MCF 10A (cell line): Measurements from ENCODE around the gene CHID1. TPM values are rescaled to one million over a fixed set of nuclear protein-coding genes. Genes with fewer than 3 reads are reported as not detected.

Experiments
- BruUV-seq: library from RNA; stranded (reverse); fragments of 400-500 nt; replicated peaks from 2 replicates; lab custom pipeline; 2021; lab: Mats Ljungman, UMichigan
- CTCF ChIA-PET: fragments of 300-600 bp; sonication (Branson Sonifier 250); formaldehyde crosslinking; extraction: SDS; loops from one replicate; lab custom pipeline; 2021; ENCODE audit warnings: antibody characterized with exemption, inconsistent platforms; lab: Yijun Ruan, JAX
- POLR2A ChIA-PET: fragments of 300-600, 350-650 bp; sonication (Branson Sonifier 250); formaldehyde crosslinking; extraction: SDS; loops from one replicate; lab custom pipeline; 2020; ENCODE audit warnings: antibody characterized with exemption, inconsistent platforms; lab: Yijun Ruan, JAX
- DNase-seq: peaks from one replicate; pipeline ENCODE4 v3.0.0-alpha.2; 2018; ENCODE audit not compliant: unreplicated experiment
- H3K27ac Mint-ChIP-seq: one replicate; pipeline ENCODE4 v1.8.0; 2022; ENCODE audit warnings: mild to moderate bottlenecking, low read depth, mixed read lengths; ENCODE audit not compliant: unreplicated experiment
- H3K27me3 Mint-ChIP-seq: one replicate; pipeline ENCODE4 v1.8.0; 2022; ENCODE audit warnings: mixed read lengths; ENCODE audit not compliant: insufficient read depth, unreplicated experiment
- H3K36me3 Mint-ChIP-seq: one replicate; pipeline ENCODE4 v1.8.0; 2022; ENCODE audit warnings: mild to moderate bottlenecking, moderate library complexity, mixed read lengths; ENCODE audit not compliant: insufficient read depth, unreplicated experiment
- H3K4me1 Mint-ChIP-seq: one replicate; pipeline ENCODE4 v1.8.0; 2022; ENCODE audit warnings: mixed read lengths; ENCODE audit not compliant: insufficient read depth, unreplicated experiment
- H3K4me3 Mint-ChIP-seq: one replicate; pipeline ENCODE4 v1.8.0; 2022; ENCODE audit warnings: mild to moderate bottlenecking, moderate library complexity, mixed read lengths; ENCODE audit not compliant: unreplicated experiment
- H3K9me3 Mint-ChIP-seq: one replicate; pipeline ENCODE4 v1.8.0; 2022; ENCODE audit warnings: mixed read lengths; ENCODE audit not compliant: unreplicated experiment
- intact Hi-C: fragments of 100-400 bp; cut with micrococcal nuclease; formaldehyde crosslinking; loops from 2 replicates; pipeline ENCODE4 v1.14.1; 2022
- total RNA-seq: library from RNA; stranded (reverse); gene quantifications from 2 replicates; pipeline ENCODE4 v1.2.3, GENCODE V29; 2022
- TF ChIP-seq, protein P1 (sequence below): fragments of 200-600 bp; IDR thresholded peaks from one replicate; pipeline ENCODE4 v1.8.0; 2022; ENCODE audit warnings: antibody characterized with exemption, mild to moderate bottlenecking; ENCODE audit not compliant: unreplicated experiment

The CHID1 gene
- total RNA-seq, 1 experiment from 2014 or later: 94.8 TPM

- no peaks in the 10 kb centered on the region for H3K9me3 Mint-ChIP-seq
- TF ChIP-seq, protein P1, sequence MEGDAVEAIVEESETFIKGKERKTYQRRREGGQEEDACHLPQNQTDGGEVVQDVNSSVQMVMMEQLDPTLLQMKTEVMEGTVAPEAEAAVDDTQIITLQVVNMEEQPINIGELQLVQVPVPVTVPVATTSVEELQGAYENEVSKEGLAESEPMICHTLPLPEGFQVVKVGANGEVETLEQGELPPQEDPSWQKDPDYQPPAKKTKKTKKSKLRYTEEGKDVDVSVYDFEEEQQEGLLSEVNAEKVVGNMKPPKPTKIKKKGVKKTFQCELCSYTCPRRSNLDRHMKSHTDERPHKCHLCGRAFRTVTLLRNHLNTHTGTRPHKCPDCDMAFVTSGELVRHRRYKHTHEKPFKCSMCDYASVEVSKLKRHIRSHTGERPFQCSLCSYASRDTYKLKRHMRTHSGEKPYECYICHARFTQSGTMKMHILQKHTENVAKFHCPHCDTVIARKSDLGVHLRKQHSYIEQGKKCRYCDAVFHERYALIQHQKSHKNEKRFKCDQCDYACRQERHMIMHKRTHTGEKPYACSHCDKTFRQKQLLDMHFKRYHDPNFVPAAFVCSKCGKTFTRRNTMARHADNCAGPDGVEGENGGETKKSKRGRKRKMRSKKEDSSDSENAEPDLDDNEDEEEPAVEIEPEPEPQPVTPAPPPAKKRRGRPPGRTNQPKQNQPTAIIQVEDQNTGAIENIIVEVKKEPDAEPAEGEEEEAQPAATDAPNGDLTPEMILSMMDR: no peak
- H3K27ac Mint-ChIP-seq: no peak overlapping the region
- H3K27me3 Mint-ChIP-seq: no peaks in the 10 kb centered on the region
- no peak for DNase-seq
- ChIA-PET CTCF (no interaction called here), POLR2A (interaction anchor here (1.6 kb wide), 1 partner anchor 14 kb away, joined by 5 read pairs; no protein-coding TSS in a partner anchor)
- BruUV-seq: no TSS peak
- intact Hi-C loops: no loop called here
- peaks cover 5% of the 10 kb centered on the region for H3K4me1 Mint-ChIP-seq
- peaks cover 36% of the 10 kb centered on the region for H3K36me3 Mint-ChIP-seq
- H3K4me3 Mint-ChIP-seq: no peak overlapping the region
Measured at GRCh38 chr11:826227-826621, 84.4 kb downstream of the CHID1 start.

- DNase-seq: no peak
- POLR2A ChIA-PET: interaction anchor here (0.6 to 2.0 kb wide), 6 partner anchors 9 to 1009 kb away, joined by 3 to 8 read pairs (median 4); partner anchors contain the start of gene RPLP2
- Mint-ChIP-seq H3K4me1 (peaks cover 5% of the 10 kb centered on the region), H3K36me3 (peaks cover 42% of the 10 kb centered on the region), H3K27ac (no peak overlapping the region), H3K4me3 (no peak overlapping the region), H3K27me3 (no peaks in the 10 kb centered on the region), H3K9me3 (no peaks in the 10 kb centered on the region)
- TF ChIP-seq, protein P1: no peak
- no TSS peak for BruUV-seq
- intact Hi-C loops: no loop called here
- CTCF ChIA-PET: interaction anchor here (0.6 kb wide), 1 partner anchor 12 kb away, joined by 3 read pairs; no protein-coding TSS in a partner anchor
Measured at GRCh38 chr11:825366-826226, 85.0 kb downstream of the CHID1 start.

DNA sequence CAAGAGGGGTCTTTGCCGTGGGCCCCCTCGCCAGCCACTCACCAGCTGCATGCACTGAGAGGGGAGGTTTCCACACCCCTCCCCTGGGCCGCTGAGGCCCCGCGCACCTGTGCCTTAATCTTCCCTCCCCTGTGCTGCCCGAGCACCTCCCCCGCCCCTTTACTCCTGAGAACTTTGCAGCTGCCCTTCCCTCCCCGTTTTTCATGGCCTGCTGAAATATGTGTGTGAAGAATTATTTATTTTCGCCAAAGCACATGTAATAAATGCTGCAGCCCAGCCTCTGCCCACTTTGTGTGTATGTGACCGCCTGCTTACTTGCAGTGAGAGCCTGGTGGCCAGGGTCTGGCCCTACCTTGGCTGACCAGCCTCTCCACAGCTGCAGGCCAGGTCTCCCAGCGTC is 85.7 kb downstream of the CHID1 start:
- ChIA-PET CTCF (interaction anchor here (0.6 kb wide), 1 partner anchor 13 kb away, joined by 3 read pairs; no protein-coding TSS in a partner anchor), POLR2A (interaction anchor here (0.6 to 2.0 kb wide), 6 partner anchors 8 to 94 kb away, joined by 3 to 8 read pairs (median 4); partner anchors contain the start of genes CD151 and RPLP2)
- no peaks in the 10 kb centered on the region for H3K9me3 Mint-ChIP-seq
- BruUV-seq: no TSS peak
- intact Hi-C loops: no loop called here
- H3K4me1 Mint-ChIP-seq: peaks cover 5% of the 10 kb centered on the region
- no peak overlapping the region for H3K4me3 Mint-ChIP-seq
- peaks cover 42% of the 10 kb centered on the region for H3K36me3 Mint-ChIP-seq
- H3K27me3 Mint-ChIP-seq: no peaks in the 10 kb centered on the region
- TF ChIP-seq, protein P1: no peak
- H3K27ac Mint-ChIP-seq: no peak overlapping the region
- no peak for DNase-seq

- Mint-ChIP-seq H3K4me1 (peaks cover 5% of the 10 kb centered on the region), H3K27me3 (no peaks in the 10 kb centered on the region), H3K27ac (no peak overlapping the region), H3K36me3 (peaks cover 42% of the 10 kb centered on the region), H3K4me3 (no peak overlapping the region), H3K9me3 (no peaks in the 10 kb centered on the region)
- BruUV-seq: no TSS peak
- ChIA-PET CTCF (interaction anchor here (0.6 kb wide), 1 partner anchor 13 kb away, joined by 3 read pairs; no protein-coding TSS in a partner anchor), POLR2A (interaction anchor here (0.6 to 2.0 kb wide), 5 partner anchors 9 to 16 kb away, joined by 3 to 8 read pairs (median 4); partner anchors contain the start of genes CD151 and RPLP2)
- intact Hi-C loops: no loop called here
- TF ChIP-seq, protein P1: no peak
- DNase-seq: no peak
Measured at GRCh38 chr11:824292-824880, 86.2 kb downstream of the CHID1 start.
